HEK293 (cell line): Measurements from ENCODE around the gene SLC38A1.

Experiments used
- ZFP69B ChIP-seq: fragments of 450-650 bp; formaldehyde crosslinking; IDR thresholded peaks from 2 replicates; pipeline ENCODE4 v1.5.1; 2016; ENCODE audit warnings: missing biosample characterization, missing genetic modification characterization
- ZNF175 ChIP-seq: fragments of 450-650 bp; formaldehyde crosslinking; IDR thresholded peaks from 2 replicates; pipeline ENCODE4 v1.5.1; 2016; ENCODE audit warnings: missing biosample characterization, missing genetic modification characterization
- ZNF266 ChIP-seq: fragments of 450-650 bp; formaldehyde crosslinking; IDR thresholded peaks from 2 replicates; pipeline ENCODE4 v1.5.1; 2016; ENCODE audit warnings: missing biosample characterization, missing genetic modification characterization, low read depth
- ZNF274 ChIP-seq, 2 experiments: fragments of 200-500 bp in 1 of 2; fragments of 450-650 bp in 1 of 2; sonication (Bioruptor generic) in 1 of 2; formaldehyde crosslinking in 1 of 2; IDR thresholded peaks; 2 replicates each; pipeline versions ENCODE4 v1.5.1 to v1.6.1; 2014 to 2016; ENCODE audit warnings: borderline replicate concordance in 1 of 2, inconsistent platforms in 1 of 2, low read length in 1 of 2, missing biosample characterization in 1 of 2, missing genetic modification characterization in 1 of 2
- TF ChIP-seq, protein P1 (sequence below): fragments of 450-650 bp; formaldehyde crosslinking; optimal IDR thresholded peaks from 2 replicates; pipeline ENCODE3; 2016; ENCODE audit warnings: missing biosample characterization, mild to moderate bottlenecking, missing genetic modification characterization
- TF ChIP-seq, protein P2 (sequence below): fragments of 450-650 bp; IDR thresholded peaks from 2 replicates; pipeline ENCODE4 v1.5.1; 2018; ENCODE audit warnings: missing biosample characterization, mild to moderate bottlenecking, missing genetic modification characterization
- TF ChIP-seq, protein P3 (sequence below): fragments of 450-650 bp; formaldehyde crosslinking; IDR thresholded peaks from 2 replicates; pipeline ENCODE4 v1.5.1; 2016; ENCODE audit warnings: missing biosample characterization, missing genetic modification characterization

DNA sequence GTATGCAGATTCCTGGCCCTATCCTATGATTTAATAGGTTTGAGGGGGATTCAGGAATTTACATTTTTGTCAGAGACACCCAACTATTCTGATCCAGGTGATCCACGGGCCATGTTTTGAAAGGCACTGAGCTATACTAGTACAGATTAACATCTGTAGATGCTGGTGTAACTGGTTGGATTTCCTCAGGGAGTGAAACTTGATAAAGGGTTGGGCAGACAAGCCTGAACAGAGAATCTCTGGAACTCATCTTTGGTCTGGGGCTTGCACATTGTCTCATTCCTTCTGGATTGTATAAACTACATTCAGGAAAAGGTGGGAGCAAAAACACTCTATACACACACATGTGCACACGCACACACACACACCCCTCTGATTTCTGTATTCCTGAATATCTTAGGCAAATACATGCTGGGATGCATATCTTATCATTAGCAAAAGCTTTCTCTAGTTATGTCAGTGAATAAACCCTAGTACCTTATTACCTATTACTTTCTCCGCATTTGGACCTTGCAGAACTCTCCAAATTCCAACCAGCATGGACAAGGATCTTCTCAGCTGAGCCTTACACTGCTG is 104.6 kb downstream of the SLC38A1 start:
- TF ChIP-seq ZFP69B (tag by site-specific recombination) (no peak), ZNF175 (no peak), ZNF266 (tag by site-specific recombination) (no peak), ZNF274 (IDR thresholded peaks at IDR 0.05; ENCODE audit: low read length) (no peak), ZNF274 (tag by site-specific recombination; IDR thresholded peaks at IDR 0.05; ENCODE audit: borderline replicate concordance) (no peak)
- TF ChIP-seq, protein P1, sequence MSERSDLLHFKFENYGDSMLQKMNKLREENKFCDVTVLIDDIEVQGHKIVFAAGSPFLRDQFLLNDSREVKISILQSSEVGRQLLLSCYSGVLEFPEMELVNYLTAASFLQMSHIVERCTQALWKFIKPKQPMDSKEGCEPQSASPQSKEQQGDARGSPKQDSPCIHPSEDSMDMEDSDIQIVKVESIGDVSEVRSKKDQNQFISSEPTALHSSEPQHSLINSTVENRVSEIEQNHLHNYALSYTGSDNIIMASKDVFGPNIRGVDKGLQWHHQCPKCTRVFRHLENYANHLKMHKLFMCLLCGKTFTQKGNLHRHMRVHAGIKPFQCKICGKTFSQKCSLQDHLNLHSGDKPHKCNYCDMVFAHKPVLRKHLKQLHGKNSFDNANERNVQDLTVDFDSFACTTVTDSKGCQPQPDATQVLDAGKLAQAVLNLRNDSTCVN (tag by site-specific recombination): no peak
- TF ChIP-seq, protein P2, sequence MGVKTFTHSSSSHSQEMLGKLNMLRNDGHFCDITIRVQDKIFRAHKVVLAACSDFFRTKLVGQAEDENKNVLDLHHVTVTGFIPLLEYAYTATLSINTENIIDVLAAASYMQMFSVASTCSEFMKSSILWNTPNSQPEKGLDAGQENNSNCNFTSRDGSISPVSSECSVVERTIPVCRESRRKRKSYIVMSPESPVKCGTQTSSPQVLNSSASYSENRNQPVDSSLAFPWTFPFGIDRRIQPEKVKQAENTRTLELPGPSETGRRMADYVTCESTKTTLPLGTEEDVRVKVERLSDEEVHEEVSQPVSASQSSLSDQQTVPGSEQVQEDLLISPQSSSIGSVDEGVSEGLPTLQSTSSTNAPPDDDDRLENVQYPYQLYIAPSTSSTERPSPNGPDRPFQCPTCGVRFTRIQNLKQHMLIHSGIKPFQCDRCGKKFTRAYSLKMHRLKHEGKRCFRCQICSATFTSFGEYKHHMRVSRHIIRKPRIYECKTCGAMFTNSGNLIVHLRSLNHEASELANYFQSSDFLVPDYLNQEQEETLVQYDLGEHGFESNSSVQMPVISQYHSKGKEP (tag by site-specific recombination): no peak
- TF ChIP-seq, protein P3, sequence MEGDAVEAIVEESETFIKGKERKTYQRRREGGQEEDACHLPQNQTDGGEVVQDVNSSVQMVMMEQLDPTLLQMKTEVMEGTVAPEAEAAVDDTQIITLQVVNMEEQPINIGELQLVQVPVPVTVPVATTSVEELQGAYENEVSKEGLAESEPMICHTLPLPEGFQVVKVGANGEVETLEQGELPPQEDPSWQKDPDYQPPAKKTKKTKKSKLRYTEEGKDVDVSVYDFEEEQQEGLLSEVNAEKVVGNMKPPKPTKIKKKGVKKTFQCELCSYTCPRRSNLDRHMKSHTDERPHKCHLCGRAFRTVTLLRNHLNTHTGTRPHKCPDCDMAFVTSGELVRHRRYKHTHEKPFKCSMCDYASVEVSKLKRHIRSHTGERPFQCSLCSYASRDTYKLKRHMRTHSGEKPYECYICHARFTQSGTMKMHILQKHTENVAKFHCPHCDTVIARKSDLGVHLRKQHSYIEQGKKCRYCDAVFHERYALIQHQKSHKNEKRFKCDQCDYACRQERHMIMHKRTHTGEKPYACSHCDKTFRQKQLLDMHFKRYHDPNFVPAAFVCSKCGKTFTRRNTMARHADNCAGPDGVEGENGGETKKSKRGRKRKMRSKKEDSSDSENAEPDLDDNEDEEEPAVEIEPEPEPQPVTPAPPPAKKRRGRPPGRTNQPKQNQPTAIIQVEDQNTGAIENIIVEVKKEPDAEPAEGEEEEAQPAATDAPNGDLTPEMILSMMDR (tag by site-specific recombination): no peak
